Osteocyte (in vitro differentiated cells): ENCODE measurements around the gene BCAS4. TPM values are rescaled to one million over a fixed set of nuclear protein-coding genes. Genes with fewer than 3 reads are reported as not detected.
A peak's percentile ranks its signal among the peaks of the same experiment; 100 is the strongest.
"Not testable (repeated sequence)": the region's sequence is repeated elsewhere in the genome, so short reads cannot be mapped to it uniquely, and the experiment has no call there.

Experiments
- DNase-seq: peaks from one replicate; pipeline ENCODE4 v3.0.0; 2021; ENCODE audit warnings: mixed read lengths; ENCODE audit not compliant: unreplicated experiment; ENCODE audit errors: extremely low spot score
- H3K27ac Mint-ChIP-seq: one replicate; pipeline ENCODE4 v1.8.0; 2021; ENCODE audit warnings: mild to moderate bottlenecking, mixed read lengths; ENCODE audit not compliant: unreplicated experiment
- H3K27me3 Mint-ChIP-seq: one replicate; pipeline ENCODE4 v1.8.0; 2021; ENCODE audit warnings: mixed read lengths; ENCODE audit not compliant: unreplicated experiment
- H3K36me3 Mint-ChIP-seq: one replicate; pipeline ENCODE4 v1.8.0; 2021; ENCODE audit warnings: mixed read lengths; ENCODE audit not compliant: unreplicated experiment
- H3K4me1 Mint-ChIP-seq: one replicate; pipeline ENCODE4 v1.8.0; 2021; ENCODE audit warnings: mixed read lengths; ENCODE audit not compliant: unreplicated experiment
- H3K4me3 Mint-ChIP-seq: one replicate; pipeline ENCODE4 v1.8.0; 2021; ENCODE audit warnings: mild to moderate bottlenecking, moderate library complexity, mixed read lengths; ENCODE audit not compliant: unreplicated experiment
- H3K9me3 Mint-ChIP-seq: one replicate; pipeline ENCODE4 v1.8.0; 2021; ENCODE audit warnings: mixed read lengths; ENCODE audit not compliant: unreplicated experiment
- total RNA-seq: library from RNA; stranded (reverse); gene quantifications from 2 replicates; pipeline ENCODE4 v1.2.1, GENCODE V29; 2021
- TF ChIP-seq, protein P1 (sequence below): fragments of 200-600 bp; sonication (generic); IDR thresholded peaks from 2 replicates; pipeline ENCODE4 v1.5.0; 2021; ENCODE audit warnings: antibody characterized with exemption, mild to moderate bottlenecking, moderate library complexity

BCAS4 gene
- total RNA-seq, 1 donor from 2014 or later: 4.2 TPM

GRCh38 chr20:50794181-50794845 is 548 bp upstream of the BCAS4 start:
- TF ChIP-seq, protein P1, sequence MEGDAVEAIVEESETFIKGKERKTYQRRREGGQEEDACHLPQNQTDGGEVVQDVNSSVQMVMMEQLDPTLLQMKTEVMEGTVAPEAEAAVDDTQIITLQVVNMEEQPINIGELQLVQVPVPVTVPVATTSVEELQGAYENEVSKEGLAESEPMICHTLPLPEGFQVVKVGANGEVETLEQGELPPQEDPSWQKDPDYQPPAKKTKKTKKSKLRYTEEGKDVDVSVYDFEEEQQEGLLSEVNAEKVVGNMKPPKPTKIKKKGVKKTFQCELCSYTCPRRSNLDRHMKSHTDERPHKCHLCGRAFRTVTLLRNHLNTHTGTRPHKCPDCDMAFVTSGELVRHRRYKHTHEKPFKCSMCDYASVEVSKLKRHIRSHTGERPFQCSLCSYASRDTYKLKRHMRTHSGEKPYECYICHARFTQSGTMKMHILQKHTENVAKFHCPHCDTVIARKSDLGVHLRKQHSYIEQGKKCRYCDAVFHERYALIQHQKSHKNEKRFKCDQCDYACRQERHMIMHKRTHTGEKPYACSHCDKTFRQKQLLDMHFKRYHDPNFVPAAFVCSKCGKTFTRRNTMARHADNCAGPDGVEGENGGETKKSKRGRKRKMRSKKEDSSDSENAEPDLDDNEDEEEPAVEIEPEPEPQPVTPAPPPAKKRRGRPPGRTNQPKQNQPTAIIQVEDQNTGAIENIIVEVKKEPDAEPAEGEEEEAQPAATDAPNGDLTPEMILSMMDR: no peak
- no peak for DNase-seq
- peak overlapping the region; percentile 58 for H3K4me3 Mint-ChIP-seq
- no peaks in the 10 kb centered on the region for H3K9me3 Mint-ChIP-seq
- H3K36me3 Mint-ChIP-seq: no peaks in the 10 kb centered on the region
- no peak overlapping the region for H3K27ac Mint-ChIP-seq
- peaks cover 16% of the 10 kb centered on the region for H3K4me1 Mint-ChIP-seq
- H3K27me3 Mint-ChIP-seq: no peaks in the 10 kb centered on the region

GRCh38 chr20:50797142-50797541 is 2.3 kb downstream of the BCAS4 start:
- DNase-seq: no peak
- Mint-ChIP-seq H3K4me1 (peaks cover 4% of the 10 kb centered on the region), H3K27me3 (no peaks in the 10 kb centered on the region), H3K4me3 (no peak overlapping the region), H3K27ac (no peak overlapping the region), H3K9me3 (no peaks in the 10 kb centered on the region), H3K36me3 (no peaks in the 10 kb centered on the region)
- TF ChIP-seq, protein P1: no peak

DNA sequence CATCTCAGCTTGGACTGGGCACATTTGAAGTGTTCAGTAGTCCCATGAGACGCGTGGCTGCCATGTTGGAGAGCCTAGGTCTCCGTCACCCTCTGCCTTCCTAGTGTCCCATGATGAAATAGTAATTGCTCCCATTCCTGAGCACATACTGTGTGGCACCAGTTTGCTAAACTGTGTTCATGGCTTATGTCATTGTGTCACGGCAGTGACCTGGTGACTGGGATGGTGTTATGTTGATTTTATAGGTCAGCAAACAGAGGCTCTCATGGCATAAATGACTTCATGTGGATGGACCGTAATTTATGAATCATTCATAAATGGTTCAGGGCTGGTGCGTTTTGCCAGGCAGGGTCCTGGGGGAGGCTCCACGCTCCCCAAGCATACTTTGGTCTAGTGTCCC is 3.8 kb downstream of the BCAS4 start:
- H3K4me1 Mint-ChIP-seq: peaks cover 4% of the 10 kb centered on the region
- TF ChIP-seq, protein P1: no peak
- H3K9me3 Mint-ChIP-seq: no peaks in the 10 kb centered on the region
- H3K4me3 Mint-ChIP-seq: no peak overlapping the region
- H3K27me3 Mint-ChIP-seq: no peaks in the 10 kb centered on the region
- H3K27ac Mint-ChIP-seq: no peak overlapping the region
- DNase-seq: no peak
- no peaks in the 10 kb centered on the region for H3K36me3 Mint-ChIP-seq

GRCh38 chr20:50799176-50799889 is 4.5 kb downstream of the BCAS4 start:
- Mint-ChIP-seq H3K9me3 (no peaks in the 10 kb centered on the region), H3K4me3 (no peak overlapping the region), H3K4me1 (peaks cover 4% of the 10 kb centered on the region), H3K27ac (no peak overlapping the region), H3K27me3 (no peaks in the 10 kb centered on the region), H3K36me3 (no peaks in the 10 kb centered on the region)
- no peak for DNase-seq
- TF ChIP-seq, protein P1: no peak

GRCh38 chr20:50799890-50800550 is 5.2 kb downstream of the BCAS4 start:
- H3K36me3 Mint-ChIP-seq: no peaks in the 10 kb centered on the region
- no peak overlapping the region for H3K4me3 Mint-ChIP-seq
- no peaks in the 10 kb centered on the region for H3K27me3 Mint-ChIP-seq
- peaks cover 4% of the 10 kb centered on the region for H3K4me1 Mint-ChIP-seq
- H3K9me3 Mint-ChIP-seq: no peaks in the 10 kb centered on the region
- TF ChIP-seq, protein P1: no peak
- no peak overlapping the region for H3K27ac Mint-ChIP-seq
- DNase-seq: no peak

GRCh38 chr20:50800986-50801746 is 6.3 kb downstream of the BCAS4 start:
- H3K27ac Mint-ChIP-seq, H3K9me3 Mint-ChIP-seq: not testable (repeated sequence)

More at GRCh38 chr20:50800986-50801746, 6.3 kb downstream of the BCAS4 start:
- not testable (repeated sequence) for H3K4me1 Mint-ChIP-seq, DNase-seq, H3K4me3 Mint-ChIP-seq, H3K36me3 Mint-ChIP-seq, H3K27me3 Mint-ChIP-seq
